SK-N-MC (cell line): Measurements from ENCODE around the gene CAV3.

ENCODE experiments used
- EZH2 ChIP-seq: fragments of 200-600 bp; sonication (generic); IDR thresholded peaks from one replicate; pipeline ENCODE4 v1.6.1; 2017; ENCODE audit warnings: antibody characterized with exemption
- FOXP2 ChIP-seq: optimal IDR thresholded peaks from 2 replicates; pipeline ENCODE3; 2011; ENCODE audit warnings: mild to moderate bottlenecking, moderate library complexity; ENCODE audit not compliant: insufficient read depth; ENCODE audit errors: extremely low read length, control extremely low read depth
- POLR2AphosphoS5 ChIP-seq: IDR thresholded peaks from 2 replicates; pipeline ENCODE4 v1.6.1; 2012; ENCODE audit warnings: mild to moderate bottlenecking, low read depth, low read length, borderline replicate concordance

- TF ChIP-seq POLR2AphosphoS5: no peak
- TF ChIP-seq EZH2: no peak
- TF ChIP-seq FOXP2: no peak
Observed at GRCh38 chr3:8741581-8742261, 8.1 kb downstream of the CAV3 start.
